Right renal cortex interstitium (tissue), 3 donors: Measurements from ENCODE around the gene RAPGEF5. TPM values are rescaled to one million over a fixed set of nuclear protein-coding genes. Genes with fewer than 3 reads are reported as not detected.

ENCODE experiments used
- DNase-seq, 3 donors: peaks; one replicate each; pipeline ENCODE4 v3.0.0-alpha.2; 2013; ENCODE audit warnings: low read depth in 3 of 3, low spot score in 2 of 3
- polyA plus RNA-seq, 3 donors: library from polyadenylated mRNA; unstranded; fragments of 120-200 nt; gene quantifications; one replicate each; pipeline ENCODE4 v1.2.1, GENCODE V29; 2013; ENCODE audit not compliant: insufficient read length in 3 of 3

The RAPGEF5 gene, protein sequence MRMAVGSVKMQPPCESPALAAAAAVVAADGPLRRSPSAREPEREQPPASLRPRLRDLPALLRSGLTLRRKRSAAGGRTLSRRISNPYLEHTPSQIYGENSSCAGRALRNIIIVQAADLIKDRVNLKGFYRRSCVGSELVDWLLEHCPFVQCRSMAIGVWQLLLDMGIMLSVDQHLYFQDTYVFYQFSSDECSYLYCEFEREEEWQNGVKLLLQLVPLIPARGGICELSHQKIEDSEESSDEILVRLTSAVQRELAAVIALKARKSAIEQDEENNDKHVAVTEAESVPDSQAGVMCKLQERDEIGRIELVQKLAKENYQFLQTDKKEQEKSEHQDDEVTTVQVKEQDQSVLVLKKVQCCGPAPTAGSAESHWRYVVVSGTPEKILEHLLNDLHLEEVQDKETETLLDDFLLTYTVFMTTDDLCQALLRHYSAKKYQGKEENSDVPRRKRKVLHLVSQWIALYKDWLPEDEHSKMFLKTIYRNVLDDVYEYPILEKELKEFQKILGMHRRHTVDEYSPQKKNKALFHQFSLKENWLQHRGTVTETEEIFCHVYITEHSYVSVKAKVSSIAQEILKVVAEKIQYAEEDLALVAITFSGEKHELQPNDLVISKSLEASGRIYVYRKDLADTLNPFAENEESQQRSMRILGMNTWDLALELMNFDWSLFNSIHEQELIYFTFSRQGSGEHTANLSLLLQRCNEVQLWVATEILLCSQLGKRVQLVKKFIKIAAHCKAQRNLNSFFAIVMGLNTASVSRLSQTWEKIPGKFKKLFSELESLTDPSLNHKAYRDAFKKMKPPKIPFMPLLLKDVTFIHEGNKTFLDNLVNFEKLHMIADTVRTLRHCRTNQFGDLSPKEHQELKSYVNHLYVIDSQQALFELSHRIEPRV
- polyA plus RNA-seq = 10 to 100 TPM; 37.3 to 42.1 (median 38.1) TPM

DNA sequence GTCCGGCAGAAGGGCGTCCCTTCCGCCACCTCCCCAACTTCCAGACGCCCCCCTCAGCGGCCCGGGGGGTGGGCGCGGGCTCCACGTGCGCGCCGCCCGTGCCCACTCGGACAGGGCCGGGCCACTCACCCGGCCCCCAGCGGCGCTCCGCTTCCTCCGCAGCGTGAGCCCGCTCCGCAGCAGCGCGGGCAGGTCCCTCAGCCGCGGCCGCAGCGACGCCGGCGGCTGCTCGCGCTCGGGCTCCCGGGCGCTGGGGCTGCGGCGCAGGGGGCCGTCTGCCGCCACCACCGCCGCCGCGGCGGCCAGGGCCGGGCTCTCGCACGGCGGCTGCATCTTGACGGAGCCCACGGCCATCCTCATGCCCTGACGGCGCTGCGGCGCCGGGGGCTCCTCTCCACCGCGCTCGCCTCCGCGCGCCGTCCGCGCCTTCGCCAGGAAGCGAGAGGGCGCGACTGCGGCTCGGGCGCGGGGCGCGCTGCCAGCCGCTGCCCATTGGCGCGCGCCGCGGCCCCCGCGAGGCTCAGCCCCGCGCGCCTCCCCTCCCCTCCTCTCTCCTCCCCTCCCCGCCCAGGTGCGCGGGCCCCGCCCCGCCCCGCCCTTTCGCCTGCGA is at the start of gene RAPGEF5:
TSS of gene RAPGEF5 (minus strand) at position 454 of the 610 bp plus-strand sequence. CDS start at position 360, 94 bp downstream.
- DNase-seq = no peak

DNA sequence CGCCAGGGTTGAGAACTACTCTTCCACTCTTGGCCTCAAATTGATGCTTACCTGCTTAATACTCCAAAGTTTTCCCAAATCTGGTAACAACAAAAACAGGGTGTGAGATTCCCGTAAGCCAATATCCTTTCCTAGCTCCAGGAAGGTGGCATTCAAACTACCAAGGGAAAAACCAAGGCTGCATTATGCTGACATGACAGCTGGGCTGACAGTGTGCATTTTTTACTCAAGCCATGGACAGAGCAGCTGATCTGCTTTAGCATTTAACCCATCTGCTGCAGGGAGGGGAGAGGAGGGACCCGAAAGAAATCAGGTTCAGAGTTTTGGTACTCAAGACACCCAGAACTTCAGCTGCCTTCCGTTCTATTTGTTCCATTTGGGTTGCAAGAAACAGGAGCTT is 49.8 kb upstream of the RAPGEF5 start:
- DNase-seq = no peak

DNA sequence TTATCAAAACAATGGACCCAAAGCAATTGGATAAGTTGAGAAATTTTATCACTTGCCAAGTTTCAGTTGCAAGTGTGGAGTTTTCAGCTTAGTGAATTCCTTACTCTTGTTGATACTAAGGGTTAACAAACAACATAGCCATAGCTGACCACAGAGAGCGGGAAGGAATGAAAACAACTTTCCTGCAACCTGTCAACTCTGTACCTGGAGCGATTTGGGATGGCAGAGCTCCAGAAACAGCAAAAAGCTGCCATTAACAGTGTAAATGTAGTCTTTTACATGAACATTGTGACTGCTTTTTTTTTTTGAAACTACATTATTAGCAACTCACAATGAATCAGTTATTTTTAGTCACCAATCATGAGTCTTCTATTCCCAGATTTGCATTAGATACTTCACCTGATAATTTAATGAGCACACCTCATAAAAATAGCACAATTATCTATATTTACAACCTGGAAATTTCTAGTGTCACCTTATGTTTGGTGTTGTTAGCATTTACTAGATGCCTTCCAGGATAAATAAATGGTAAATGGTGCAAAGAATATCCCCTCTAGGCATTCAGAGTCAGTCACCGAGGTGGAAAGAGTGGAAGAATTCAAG is 47.6 kb upstream of the RAPGEF5 start:
- no peak for DNase-seq

DNA sequence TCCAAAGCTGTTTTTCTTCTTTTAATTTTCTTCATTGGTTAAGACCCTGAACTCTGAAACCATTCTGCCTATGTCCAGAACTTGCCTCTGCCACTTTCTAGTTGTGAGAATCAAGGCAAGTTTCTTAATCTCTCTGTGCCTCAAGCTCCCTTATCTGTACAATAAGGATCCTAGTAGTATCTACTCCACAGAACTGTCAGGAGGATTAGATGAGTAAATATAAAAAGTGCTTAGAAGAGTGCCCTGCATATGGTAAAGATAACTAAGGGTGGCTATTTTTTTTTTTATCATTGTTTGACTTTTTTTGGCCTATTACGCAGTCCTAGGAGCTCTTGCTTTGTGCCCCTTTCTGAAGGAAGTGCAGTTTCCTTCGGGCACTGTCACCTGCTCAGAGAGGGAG is 46.4 kb upstream of the RAPGEF5 start:
- DNase-seq = no peak

DNA sequence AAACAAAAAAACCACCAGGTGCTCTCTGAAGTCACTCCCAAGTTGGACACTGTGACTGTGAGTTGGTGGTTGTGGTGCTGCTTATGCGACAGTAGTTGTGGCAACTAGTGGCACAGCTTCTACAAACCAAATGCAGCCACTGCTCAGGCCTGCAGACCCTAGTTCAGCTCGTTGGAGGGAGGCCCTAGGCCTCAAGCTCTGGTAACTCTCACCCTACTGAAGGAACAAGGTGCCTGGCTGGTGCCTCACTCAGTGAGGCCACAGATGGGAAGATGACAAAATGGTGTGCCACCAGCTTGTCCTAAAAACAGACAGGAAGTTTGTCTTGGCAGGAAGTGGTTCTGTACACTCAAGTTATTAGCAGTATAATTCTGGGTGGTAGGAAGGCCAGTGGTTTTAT is 45.3 kb upstream of the RAPGEF5 start:
- DNase-seq = no peak

DNA sequence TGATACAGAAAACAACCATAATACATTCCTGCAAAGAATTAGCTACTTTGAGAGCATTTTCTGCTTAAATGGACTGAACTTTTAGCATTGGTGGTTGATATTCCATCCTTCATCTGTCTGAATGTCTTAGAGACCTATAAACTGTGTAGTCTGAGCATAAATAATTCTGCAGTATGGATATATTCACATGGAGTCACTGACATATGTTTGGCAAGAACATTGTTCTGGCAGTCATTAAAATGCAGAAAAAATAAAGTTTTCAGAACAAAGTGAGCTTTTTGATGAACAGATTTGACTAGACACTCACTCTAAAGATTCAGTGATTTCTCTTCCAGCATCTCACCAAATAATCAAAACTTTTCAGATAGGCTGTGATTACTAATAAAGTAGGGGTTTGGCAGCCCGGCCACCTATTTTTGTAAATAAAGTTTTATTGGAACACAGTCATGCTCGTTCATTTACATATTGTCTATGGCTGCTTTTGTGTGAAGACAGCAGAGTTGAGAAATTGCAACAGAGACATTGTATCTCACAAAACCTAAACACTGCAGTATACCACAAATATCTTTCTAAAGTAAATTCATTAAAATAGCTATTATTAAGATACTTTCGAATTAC is 44.1 kb upstream of the RAPGEF5 start:
- no peak for DNase-seq

DNA sequence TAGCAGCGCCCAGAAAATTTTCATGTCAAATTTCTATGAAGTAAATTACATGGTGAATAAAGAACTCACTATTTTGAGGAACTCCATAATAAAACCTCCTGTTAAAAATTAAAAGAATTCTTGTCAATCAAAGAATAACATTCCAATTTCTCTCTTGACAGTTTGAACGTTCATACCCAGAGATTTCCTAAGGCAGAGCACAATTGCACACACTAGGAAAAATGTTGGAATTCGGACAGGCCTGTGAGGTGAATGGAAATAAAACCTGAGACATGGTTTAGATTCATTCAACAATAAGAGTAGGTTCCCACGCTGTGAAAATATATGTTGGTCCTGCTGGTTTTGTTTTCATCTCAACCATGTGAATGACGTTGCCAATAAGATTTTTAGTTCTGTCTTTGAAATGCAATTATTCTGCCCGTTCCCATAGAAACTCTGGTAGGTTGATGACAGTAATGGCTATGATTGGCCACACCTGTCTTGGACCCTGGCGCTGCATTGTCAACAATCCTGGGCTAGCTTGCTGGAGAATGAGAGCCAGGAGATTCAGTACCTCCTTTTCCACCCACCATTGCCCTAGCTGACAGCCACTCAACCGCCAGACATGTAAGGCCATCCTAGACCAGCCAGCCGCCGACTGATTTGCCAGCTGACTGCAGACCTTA is 43.3 kb upstream of the RAPGEF5 start:
- DNase-seq = no peak

DNA sequence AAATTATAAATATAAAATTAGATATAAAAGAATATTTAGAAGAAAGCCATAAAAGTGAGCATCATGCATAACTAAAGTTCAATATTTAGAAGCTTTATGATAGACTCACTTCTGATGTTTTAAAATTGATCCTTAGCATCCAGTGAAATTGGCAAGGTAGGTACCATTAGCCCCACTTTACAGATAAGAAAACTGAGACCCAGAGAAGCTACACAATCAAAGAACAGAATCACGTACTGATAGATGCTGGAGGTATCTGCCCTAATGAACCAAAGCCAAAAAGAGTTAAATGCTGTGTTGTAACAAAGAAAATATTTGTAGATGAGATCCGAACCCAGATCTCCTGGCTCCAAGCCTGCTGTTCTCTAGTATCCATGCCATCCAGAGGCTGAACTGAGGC is 42.6 kb upstream of the RAPGEF5 start:
- DNase-seq = no peak

DNA sequence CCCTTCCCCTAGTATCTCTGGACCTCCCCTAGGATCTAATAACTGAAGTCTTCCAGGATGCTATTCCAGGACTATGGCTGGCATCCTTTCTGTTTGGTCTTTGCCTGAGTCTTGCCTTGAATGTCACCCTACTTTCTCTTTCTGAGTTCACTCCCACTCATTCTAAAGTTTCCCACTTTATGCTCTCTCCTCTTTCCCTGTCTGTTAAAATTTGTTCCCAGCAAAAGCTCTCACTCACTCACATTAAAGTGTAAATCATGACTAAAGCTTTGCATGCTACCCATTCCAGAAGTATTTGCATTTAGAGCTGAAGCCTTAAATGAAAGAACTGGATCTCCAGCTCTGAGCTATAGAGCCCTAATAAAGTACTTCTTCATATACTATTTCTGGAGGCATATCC is 42.1 kb upstream of the RAPGEF5 start:
- no peak for DNase-seq

DNA sequence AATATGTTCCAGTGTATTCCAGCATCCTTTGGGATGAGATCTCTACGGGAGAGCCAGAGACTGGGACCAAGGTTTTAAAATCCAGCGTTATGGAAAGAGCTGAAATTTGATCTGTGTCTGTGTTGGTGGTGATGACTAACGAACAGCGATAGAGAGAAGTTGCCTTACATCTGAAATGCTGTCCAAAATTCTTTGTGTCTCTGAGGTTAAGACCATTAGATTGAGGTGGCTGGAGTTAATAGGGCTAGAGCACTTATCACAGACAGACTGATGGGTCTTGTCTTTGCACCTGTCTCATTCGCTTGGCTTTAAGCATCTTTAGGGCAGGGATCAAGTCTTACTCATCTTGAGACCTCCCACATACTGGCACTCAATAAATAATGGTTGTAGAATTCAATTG is 41.0 kb upstream of the RAPGEF5 start:
- no peak for DNase-seq

DNA sequence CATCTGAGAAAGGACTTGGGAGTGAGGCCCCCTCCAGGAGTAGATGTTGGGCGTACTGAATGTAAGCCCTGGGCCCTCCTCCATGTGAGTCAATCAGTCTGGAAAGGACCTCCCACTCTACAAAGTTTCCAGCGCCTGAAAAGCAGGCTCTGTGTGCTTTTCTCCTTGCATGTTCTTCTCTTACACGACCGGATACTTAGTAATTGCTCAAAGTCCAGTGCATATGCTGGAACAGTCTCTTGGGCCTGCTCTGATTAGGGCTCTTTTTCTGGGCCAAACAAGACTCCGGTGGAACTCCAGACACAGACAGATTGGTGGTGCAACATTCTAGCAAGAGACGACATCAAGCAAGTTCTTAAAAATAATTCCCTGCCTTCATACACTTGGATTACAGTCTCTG is 38.3 kb upstream of the RAPGEF5 start:
- no peak for DNase-seq

DNA sequence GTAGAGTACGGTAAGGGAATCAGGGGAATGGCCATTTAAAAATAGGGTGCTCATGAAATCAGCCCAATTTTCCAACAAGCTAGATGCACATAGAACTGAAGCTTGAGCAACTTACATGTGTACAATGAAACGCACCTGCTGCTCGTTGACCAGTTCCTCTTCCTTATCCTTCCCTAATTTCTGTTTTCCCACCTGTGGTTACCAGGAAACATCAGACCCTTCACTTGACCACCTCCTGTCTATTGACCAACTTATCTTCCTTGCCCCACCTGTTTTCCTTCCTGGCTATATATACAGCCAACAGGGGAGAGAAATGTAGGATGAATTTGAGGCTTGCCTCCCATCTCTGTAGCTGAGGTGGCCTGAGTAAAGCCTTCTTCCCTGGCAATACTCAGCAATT is 37.8 kb upstream of the RAPGEF5 start:
- DNase-seq = no peak

DNA sequence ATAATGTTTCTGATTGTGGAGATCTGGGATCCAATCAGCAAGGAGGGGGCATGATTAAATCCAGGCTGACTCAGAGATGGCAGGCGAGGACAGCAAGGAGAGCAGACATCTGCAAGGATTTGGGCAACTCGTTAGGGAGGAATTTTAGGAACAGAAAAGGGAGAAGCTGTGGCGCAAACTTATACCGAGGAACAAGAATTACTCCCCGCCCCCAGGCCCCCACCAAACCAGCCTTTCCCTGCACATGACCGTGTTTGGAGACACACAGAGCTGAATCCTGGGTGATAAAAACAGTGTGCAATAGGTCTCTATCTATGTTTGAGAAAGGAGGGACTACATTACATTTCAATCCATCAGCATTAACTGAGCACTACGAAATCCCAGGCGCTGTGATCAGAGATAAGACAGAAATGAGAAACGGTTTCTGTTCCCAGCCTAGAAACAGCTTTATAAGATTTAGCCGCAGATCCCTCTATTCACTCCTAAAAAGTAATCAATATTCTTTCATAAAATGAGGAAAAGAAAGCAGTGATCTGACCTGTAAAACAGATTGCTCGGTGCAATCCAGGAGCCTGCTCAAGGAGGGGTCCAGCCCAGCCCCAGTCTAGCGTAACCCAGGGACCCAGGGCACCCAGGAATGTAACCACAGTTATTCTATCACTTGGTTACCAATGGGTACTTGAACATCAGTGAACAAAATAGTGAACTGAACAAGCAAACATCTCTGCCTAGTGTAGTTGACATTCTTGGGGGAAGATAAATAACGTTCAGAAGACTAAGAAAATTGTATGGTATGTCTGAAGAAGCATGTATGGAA is 37.2 kb upstream of the RAPGEF5 start:
- no peak for DNase-seq

DNA sequence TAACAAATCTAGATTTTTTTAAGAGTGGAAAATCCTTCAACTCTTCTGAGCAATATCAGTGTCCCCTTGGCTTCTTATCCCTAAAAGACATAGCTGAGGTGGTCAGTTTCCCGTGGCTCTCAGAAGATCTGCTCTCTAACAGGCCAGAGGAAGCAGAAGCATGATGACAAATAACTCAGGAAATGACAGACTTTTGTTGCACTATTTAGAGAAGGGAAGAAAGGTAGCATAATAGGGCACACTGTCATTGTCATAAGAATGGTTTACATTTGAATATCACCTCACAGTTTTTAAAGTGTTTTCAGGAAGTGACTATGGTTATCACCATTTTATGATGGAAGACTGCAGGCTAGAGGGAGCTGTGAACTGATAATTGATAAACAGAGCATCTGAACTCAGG is 33.6 kb upstream of the RAPGEF5 start:
- no peak for DNase-seq

DNA sequence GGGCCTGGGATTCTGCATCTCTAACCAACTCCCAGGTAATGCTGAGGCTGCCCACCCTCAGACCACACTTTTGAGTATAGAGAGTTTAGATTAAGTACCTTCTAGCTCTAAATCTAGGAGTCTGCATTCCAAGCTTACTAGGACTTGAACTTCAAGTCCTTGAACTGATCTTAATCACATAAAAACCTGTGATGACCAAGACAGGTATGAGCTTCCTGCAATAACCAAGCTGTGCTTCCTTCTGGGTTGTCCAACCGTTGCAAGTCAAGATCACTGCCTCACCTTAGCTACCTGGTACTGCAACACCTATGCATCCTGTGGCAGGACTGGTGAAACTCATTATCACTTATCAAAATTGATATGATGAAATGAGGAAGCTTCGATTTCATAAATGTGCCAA is 32.9 kb upstream of the RAPGEF5 start:
- DNase-seq = no peak

DNA sequence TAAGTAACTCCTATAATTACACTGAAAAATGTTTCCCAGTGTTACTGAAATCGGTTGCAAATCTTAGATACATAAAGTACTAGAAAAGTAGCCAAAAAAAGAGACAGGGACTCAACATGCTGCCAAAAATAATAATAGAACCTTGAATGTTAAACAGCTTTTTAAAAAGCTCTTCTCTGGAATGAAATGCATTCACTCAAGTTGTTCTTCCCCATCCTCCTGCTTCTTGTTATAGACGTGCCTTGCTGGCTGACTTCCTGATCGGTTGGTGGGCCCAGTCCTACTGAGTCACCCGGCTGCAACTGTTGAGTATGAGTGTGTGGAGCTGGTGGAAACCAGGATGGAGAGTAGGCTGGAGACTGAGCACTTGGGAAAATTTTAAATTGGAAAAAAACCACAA is 30.6 kb upstream of the RAPGEF5 start:
- DNase-seq = no peak

DNA sequence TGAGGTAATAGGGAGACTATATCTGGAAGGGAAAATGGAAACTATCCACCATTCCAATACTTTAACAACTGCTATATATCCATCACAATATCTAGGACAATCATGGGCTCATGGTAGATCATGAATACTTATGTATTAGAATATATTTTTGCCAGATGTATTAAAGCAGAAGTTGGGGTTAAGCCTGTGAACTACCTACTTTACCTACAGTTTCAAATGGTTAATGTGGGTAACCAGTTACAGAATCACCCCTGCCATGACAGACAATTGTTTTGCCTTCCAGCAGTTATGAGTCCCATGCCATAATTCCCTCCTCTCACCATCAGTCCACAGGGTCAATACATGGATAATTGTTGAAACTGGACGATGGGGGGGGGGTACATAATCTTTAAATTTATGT is 29.9 kb upstream of the RAPGEF5 start:
- DNase-seq = no peak

DNA sequence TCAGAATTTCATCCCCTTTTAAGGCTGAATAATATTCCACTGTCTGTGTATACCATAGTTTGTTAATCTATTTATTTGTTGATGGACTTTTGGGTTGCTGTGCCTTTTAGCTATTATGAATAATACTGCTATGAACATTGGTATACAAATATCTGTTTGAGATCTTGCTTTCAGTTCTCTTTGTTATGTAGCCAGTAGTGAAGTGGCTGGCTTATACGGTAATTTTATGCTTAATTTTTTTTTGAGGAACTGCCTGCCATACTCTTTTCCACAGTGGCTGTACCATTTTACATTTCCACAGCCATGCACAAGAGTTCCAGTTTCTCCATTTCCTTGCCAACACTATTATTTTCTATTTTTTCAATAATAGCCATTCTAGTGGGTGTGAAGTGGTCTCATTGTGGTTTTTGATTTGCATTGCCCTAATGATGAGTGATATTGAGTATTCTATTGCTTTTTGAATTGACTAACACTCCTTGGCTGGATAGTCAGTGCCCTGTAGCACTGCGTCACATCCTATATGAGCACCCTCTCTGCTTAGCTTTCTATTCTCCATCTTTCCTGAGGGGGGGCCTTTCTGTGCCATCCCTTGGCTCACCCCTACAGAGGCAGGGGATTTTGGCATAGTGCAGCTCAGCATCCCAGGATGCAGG is 29.4 kb upstream of the RAPGEF5 start:
- no peak for DNase-seq

DNA sequence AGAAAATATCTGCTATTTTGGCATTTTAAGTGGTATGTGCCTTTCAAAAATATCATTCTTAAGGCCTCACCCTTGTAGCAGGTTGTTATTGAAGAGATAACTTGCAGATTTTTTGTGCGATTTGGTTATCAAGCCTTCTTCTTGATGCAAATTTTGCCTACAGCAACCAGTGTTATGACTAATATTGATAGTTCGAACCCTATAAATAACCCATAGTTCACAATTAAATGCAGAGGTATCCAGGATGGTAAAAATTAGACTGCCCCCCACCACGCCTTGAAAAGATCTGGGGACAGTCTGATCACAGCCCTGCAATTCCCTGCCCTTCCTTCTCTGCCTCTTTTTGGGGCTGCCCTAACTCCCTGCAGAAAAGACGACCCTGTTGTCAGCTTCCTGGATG is 28.4 kb upstream of the RAPGEF5 start:
- no peak for DNase-seq
